Lower leg skin (tissue), 4 donors: ENCODE results near the gene DCAF7. TPM values are rescaled to one million over a fixed set of nuclear protein-coding genes. Genes with fewer than 3 reads are reported as not detected.

Experiments
- DNase-seq, 2 donors: peaks; one replicate each; pipeline ENCODE4 v3.0.0-alpha.2; 2019; ENCODE audit warnings: low spot score in 2 of 2
- H3K4me3 ChIP-seq: fragments of 200-600 bp; sonication (generic); 2 replicates; pipeline ENCODE4 v1.5.1; 2017; ENCODE audit warnings: mild to moderate bottlenecking, low read depth; ENCODE audit not compliant: poor library complexity, severe bottlenecking
- POLR2A ChIP-seq, 2 donors: fragments of 450-650 bp; IDR thresholded peaks; one replicate each; pipeline ENCODE4 v1.6.1; 2016 to 2017; ENCODE audit warnings: antibody characterized with exemption in 2 of 2, mild to moderate bottlenecking in 1 of 2, moderate library complexity in 1 of 2
- WGBS, 2 donors: methylation state at CpG; one replicate each; pipeline ENCODE4 v1.1.5; 2018; 5-methylcytosine and 5-hydroxymethylcytosine counted together
- intact Hi-C: fragments of 100-400 bp; cut with DNase I; formaldehyde crosslinking; loops from one replicate; pipeline ENCODE4 v1.15.0; 2023; ENCODE audit warnings: low total_unique reads
- total RNA-seq, 4 donors: library from RNA; depleted of rRNA; stranded (reverse); fragments of >200 nt; gene quantifications; one replicate each; pipeline ENCODE4 v1.1.0, GENCODE V29; 2016
- TF ChIP-seq, protein P1 (sequence below), 3 donors: fragments of 450-650 bp; IDR thresholded peaks; one replicate each; pipeline ENCODE4 v1.5.1; 2016; ENCODE audit warnings: antibody characterized with exemption in 3 of 3, mild to moderate bottlenecking in 3 of 3, moderate library complexity in 2 of 3

DCAF7 gene
- total RNA-seq, 4 donors from 2014 or later, result 23.8 to 33.0 (median 25.4) TPM

DNA sequence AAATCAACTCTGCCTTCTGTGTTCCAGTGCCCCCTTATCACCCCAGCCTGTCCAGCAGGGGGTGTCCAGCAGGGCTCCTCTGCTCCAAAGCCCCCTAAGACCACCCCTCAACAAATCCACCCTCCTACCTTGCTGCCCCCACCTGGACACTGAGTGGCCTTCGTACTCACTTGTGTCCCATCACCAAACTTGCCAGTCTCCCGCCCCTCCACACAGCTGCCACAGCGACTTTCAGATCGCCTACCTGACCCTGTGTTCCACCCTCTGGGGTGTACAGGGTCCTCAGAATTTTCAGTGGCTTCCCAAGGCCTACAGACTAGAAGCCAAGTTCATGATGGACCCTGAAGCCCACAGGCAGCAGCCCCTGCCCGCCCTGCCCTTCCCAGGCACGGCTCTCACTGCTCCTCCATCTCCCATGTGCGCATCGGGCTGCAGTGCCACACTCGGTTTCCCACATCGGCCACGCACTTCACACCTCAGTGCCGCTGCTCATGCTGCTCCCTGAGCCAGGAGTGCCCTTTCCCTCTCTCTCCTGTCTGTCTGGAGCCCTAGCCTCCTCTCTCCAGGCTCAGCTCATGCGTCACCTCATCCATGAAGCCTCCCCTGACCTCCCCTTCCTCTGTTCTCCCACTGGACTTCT, 15.3 kb upstream of the DCAF7 start:
- TF ChIP-seq, protein P1, sequence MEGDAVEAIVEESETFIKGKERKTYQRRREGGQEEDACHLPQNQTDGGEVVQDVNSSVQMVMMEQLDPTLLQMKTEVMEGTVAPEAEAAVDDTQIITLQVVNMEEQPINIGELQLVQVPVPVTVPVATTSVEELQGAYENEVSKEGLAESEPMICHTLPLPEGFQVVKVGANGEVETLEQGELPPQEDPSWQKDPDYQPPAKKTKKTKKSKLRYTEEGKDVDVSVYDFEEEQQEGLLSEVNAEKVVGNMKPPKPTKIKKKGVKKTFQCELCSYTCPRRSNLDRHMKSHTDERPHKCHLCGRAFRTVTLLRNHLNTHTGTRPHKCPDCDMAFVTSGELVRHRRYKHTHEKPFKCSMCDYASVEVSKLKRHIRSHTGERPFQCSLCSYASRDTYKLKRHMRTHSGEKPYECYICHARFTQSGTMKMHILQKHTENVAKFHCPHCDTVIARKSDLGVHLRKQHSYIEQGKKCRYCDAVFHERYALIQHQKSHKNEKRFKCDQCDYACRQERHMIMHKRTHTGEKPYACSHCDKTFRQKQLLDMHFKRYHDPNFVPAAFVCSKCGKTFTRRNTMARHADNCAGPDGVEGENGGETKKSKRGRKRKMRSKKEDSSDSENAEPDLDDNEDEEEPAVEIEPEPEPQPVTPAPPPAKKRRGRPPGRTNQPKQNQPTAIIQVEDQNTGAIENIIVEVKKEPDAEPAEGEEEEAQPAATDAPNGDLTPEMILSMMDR (IDR thresholded peaks at IDR 0.05), result no peak
- no peak for TF ChIP-seq POLR2A (IDR thresholded peaks at IDR 0.05)
- intact Hi-C loops, result no loop called here
- H3K4me3 ChIP-seq, result no peak overlapping the region
- no peak for DNase-seq
- WGBS, 2 donors, result 83 to 85% methylated on average over 13 of the region's 13 CpGs

DNA sequence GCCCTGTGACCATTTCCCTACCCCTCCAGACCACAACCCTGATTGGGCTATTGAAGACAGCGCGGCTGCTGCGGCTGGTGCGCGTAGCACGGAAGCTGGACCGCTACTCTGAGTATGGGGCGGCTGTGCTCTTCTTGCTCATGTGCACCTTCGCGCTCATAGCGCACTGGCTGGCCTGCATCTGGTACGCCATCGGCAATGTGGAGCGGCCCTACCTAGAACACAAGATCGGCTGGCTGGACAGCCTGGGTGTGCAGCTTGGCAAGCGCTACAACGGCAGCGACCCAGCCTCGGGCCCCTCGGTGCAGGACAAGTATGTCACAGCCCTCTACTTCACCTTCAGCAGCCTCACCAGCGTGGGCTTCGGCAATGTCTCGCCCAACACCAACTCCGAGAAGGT, 14.6 kb upstream of the DCAF7 start:
- 92 to 95% methylated on average over 24 of the region's 24 CpGs for WGBS, 2 donors
- intact Hi-C loops, result no loop called here
- no peak for DNase-seq

DNA sequence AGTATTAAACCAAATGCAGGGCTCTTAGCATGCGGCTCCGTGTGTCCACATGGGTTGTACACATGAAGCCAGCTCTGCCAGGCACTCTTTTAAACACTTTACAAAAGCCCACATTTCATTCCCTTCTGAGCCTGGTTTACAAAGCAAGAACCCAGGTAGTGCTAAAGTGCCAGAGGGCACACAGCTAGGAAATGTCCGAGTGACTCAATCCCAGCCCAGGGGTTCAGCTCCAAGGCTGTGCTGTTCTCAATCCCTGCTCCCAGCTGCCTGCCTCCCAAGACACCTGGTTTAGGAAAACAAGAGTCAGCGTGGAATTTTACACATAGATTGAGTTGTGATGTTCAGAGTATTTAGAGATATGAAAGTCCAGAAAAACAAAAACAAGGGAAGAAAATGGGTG, 13.3 kb upstream of the DCAF7 start:
- TF ChIP-seq, protein P1 (IDR thresholded peaks at IDR 0.05), result no peak
- no peak for TF ChIP-seq POLR2A (IDR thresholded peaks at IDR 0.05)
- no peak overlapping the region for H3K4me3 ChIP-seq
- DNase-seq, result no peak
- intact Hi-C loops, result no loop called here
- 69 to 77% methylated on average over 4 of the region's 4 CpGs for WGBS, 2 donors

More for the DNA sequence above, 14.6 kb upstream of the DCAF7 start:
- H3K4me3 ChIP-seq, result no peak overlapping the region
- TF ChIP-seq POLR2A (IDR thresholded peaks at IDR 0.05), result no peak
- TF ChIP-seq, protein P1 (IDR thresholded peaks at IDR 0.05), result no peak

DNA sequence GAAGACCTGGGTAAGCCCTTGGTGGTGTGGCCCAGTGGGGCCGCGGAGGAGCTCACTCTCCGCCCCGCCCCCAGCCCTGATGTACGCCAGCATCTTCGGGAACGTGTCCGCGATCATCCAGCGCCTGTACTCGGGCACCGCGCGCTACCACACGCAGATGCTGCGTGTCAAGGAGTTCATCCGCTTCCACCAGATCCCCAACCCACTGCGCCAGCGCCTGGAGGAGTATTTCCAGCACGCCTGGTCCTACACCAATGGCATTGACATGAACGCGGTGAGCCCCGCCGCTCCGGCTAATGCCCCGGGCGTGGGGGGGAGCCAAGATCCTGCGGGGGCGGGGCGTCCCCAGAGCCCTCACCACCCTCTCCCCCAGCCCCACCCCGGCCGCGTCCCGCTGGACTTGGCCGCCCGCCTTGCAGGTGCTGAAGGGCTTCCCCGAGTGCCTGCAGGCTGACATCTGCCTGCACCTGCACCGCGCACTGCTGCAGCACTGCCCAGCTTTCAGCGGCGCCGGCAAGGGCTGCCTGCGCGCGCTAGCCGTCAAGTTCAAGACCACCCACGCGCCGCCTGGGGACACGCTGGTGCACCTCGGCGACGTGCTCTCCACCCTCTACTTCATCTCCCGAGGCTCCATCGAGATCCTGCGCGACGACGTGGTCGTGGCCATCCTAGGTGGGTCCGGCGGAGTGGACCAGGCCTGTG, 12.1 kb upstream of the DCAF7 start:
- intact Hi-C loops, result no loop called here
- DNase-seq, result no peak
- no peak overlapping the region for H3K4me3 ChIP-seq
- TF ChIP-seq, protein P1 (IDR thresholded peaks at IDR 0.05), result no peak
- no peak for TF ChIP-seq POLR2A (IDR thresholded peaks at IDR 0.05)
- 4 to 6% methylated on average over 49 to 53 of the region's 62 CpGs for WGBS, 2 donors

DNA sequence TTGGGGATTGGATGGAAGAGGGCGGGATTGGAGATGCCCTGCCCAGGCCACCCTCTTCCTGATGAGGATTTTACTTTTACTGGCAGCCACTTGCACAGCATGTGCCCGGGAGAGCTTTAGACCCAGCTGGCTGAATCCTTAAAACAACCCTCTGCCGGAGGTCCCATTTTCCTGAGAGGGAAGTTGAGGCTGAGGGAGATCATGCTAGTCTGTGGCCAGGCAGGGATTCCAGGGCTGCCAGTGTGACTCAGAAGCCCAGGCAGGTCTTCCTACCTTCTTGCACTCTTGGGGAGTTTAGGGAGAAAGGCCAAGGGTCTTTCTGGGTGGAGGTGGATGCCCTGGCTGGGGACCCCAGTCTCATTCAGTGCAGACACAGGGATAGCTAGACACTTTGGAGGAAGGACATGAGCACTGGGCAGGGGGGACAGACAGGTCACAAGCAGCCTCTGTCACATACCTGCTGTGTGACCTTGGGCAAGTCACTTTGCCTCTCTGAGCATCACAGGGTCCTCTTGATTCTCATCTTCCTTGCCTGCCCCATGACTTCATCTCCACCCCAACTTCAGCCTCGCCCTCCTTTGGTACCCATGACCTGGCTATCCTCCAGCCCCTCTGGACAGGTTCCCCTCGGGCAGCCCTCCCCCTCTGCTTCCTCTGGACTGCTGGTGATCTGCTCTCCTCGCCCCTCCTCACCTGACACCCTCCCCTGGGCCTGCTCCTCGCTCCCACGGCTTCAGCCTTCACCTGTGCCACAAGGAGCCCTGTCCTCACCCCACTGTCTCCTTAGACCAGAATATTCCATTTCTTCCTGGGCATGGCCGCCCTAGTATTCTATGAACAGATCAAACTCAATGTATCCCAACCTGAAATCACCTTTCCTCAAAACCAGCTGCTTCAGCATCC, 11.3 kb upstream of the DCAF7 start:
- no peak for DNase-seq
- H3K4me3 ChIP-seq, result no peak overlapping the region
- 66 to 70% methylated on average over 9 of the region's 9 CpGs for WGBS, 2 donors
- intact Hi-C loops, result no loop called here
- TF ChIP-seq, protein P1 (IDR thresholded peaks at IDR 0.05), result no peak
- TF ChIP-seq POLR2A (IDR thresholded peaks at IDR 0.05), result no peak
